Measurements from ENCODE around the gene PEF1.
"Not testable (repeated sequence)": the region's sequence is repeated elsewhere in the genome, so short reads cannot be mapped to it uniquely, and the experiment has no call there.

PEF1 gene

DNA sequence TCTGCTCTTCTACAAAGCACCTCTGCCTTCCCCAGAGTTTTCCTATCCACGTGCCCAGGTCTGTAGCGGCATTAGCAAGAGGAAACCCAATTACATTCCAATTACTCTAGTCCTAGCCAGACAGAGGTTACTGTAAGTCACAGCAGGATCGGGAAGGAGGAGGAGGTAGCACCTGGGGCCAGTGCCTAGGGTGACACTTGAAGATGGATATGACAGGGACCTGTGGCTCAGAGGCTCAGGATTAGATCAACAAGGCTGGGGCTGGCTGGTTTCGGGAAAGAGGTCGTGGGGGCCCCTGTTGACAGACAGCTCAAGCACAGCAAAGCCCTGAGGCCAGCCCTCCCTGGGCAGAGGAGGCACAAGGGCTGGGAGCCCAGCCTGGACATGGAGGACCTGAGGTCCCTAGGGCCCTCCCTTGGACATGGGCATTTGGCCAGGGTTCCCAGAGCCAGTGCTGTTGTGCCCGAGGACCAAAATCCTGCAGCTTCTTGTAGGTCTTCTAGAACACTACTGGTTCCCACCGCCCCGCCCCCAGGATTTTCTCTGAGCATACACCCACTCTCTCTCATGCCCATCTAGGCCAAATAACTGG, 30.2 kb downstream of the PEF1 start:
- DNase-seq (ENCODE audit: low read depth, low spot score): no peak

DNA sequence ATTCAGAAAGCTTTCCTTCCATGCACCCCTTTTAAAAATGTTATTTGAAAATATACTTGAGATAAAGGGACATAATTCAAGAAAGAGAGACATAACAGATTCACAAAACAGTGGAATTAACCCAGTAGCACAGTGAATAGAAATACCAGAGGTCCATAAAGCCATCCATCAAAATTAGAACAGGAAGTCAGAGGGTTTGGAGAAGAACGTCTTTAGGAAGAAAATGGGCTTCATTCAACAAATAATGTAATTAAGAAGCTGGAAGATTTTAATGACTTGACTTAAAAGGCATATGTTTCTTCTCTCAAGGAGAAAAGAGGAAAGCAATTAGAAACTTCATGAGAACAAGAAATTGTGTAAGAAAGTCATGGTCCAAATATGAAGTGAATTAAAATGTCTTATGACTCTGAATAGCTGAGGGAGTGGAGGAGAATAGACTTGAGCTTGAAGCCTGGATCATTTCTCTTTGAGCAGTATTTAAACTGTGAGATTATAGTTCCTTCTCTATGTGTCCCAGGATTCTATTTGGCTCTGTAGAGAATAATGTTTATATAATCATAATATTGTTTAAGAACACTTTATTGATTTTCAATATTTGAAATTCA, 35.1 kb downstream of the PEF1 start:
- DNase-seq (ENCODE audit: low read depth, low spot score): no peak

DNA sequence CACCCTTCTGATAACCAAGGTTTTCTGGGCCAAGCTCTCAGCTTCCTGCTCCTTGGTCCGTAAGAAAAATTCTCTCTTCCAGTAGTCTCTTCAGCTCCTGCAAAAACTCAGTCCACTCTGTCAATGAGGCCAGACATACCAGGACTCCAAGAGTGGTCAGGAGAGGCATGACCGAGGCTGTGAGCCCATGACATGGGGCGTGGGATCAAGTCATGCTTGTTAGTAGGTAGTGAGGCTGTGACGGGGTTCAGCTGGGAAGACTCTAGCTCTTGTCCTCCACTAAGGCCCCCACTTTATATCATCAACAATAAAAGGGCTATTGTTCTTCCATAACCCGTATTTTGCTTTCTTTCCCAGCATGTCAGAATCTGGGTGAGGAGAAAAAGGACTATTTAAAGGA, 37.3 kb downstream of the PEF1 start:
- DNase-seq (ENCODE audit: low read depth, low spot score): no peak

DNA sequence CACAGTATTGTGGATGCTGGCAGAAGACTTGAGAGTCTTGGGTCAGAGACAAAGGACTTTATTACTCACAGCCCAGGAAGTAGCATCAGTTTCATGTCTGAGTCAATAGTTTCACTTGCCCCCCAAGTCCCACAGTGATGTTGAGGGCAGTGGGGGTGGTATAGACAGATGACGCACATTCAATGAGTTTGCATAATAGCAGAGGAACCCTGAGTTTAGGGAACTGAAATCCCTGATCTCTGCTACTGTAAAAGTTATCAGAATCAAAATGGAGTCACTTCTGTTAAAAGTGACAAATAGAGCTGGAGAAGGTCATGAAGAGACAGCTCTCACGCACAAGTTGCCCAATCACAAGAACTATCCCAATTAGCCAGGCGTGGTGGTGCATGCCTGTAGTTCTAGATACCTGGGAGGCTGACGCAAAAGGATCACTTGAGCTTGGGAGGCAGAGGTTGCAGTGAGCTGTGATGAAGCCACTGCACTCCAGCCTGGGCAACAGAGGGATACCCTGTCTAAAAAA, 38.7 kb downstream of the PEF1 start:
- DNase-seq (ENCODE audit: low read depth, low spot score): no peak

DNA sequence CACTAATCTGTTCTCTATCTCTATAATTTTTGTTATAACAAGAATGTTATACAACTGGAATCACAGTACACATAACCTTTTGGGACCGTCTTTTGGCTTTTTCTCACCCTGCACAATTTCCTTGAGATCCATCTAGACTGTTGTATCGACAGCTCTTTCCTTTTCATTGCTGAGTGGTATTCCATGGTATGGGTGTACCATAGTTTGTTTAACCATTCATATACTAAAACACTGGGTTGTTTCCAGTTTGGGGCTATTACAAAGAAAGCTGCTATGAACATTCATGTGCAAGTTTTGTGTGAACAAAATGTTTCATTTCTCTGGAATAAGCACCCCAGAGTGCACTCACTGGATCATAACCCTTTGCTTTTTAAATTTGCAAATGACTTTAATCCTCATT, 42.6 kb downstream of the PEF1 start:
- DNase-seq (ENCODE audit: low read depth, low spot score): no peak

DNA sequence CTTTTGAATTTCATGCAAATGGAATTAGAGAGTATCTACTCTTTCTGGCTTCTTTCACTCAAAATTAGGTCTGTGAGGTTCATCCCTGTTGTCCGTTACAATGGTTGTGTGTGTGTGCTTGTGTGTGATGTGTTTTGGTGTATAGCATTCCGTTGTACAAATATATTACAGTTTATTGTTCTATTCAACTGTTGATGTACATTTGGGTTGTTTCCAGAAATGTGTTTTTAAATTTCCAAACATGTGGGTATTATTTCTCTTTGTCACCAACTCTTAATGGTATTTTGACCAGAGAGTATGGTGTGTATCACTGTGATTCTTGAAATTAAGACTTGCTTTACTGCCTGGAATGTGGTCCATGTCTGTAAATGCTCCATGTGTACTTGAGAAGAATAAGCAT, 44.0 kb downstream of the PEF1 start:
- DNase-seq (ENCODE audit: low read depth, low spot score): no peak

DNA sequence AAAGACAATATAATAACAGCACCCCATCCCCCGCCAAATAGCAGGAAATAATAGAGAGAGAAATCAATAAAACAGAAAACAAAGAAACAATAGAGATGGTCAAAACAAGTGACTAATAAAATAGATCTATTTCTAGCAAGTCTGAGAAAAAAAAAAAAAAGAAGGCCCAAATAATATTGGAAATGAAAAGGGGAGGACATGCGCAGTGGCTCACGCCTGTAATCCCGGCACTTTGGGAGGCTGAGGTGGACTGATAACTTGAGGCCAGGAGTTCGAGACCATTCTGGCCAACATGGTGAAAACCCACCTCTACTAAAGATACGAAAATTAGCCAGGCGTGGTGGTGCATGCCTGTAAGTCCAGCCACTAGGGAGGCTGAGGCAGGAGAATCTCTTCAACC, 45.7 kb downstream of the PEF1 start:
- no peak for DNase-seq (ENCODE audit: low read depth, low spot score)

DNA sequence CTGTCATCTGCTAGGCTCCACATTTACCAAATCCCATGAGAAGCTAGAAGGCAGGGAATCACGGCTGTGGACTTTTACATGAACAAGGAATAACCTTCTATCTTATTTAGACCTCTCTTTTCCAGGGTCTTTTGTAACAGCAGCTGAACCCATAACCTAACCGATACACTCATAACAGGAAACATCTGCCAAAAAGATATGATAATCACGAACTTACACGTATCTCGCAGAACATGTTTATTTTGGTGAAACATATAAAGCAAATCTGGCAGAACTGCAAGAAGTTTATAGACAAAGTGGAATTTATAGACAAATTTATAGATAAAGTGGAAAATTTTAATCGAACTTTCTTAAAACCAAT, 48.0 kb downstream of the PEF1 start:
- DNase-seq (ENCODE audit: low read depth, low spot score): no peak

DNA sequence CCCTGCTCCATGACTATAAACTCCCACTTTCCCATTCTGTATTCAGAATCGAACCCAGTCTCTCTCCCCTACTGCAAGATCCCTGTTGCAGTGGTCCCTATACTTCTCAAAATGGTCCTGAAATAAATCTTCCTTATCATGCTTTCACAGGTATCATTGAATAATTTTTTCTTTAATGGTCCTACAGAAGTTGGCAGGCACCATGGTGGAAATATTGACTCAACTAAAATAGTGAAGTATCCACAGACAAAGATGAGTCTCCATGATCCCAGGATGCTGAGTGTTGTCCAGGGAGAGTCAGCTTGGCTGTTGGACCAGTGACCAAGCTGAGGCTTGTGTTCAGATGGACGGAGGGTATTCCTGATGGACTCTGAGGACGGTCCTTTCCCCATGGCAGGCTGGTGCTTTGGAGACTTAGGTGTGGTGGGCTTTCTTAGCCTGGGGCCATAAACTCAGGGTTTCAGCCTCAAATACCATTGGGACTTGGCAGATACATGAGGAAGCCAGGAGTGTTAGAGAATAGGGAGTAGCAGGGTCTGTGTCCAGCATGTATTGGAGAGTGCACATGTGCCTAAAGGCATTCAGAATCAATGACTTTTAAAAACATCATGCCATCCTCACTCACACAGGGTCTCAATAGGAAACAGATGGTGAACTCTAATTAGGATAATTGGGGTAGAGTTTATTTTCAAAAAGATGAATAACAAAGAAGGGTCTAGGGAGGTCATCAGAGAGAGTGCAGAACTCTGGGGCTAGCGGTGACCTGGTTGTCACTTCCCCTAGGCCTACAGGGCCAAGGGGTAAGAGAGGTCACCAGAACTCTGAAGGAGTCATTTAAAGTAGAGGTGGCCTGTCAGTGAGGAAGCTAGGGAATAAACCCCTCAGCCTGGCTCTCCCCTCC, 48.6 kb downstream of the PEF1 start:
- DNase-seq (ENCODE audit: low read depth, low spot score): no peak

DNA sequence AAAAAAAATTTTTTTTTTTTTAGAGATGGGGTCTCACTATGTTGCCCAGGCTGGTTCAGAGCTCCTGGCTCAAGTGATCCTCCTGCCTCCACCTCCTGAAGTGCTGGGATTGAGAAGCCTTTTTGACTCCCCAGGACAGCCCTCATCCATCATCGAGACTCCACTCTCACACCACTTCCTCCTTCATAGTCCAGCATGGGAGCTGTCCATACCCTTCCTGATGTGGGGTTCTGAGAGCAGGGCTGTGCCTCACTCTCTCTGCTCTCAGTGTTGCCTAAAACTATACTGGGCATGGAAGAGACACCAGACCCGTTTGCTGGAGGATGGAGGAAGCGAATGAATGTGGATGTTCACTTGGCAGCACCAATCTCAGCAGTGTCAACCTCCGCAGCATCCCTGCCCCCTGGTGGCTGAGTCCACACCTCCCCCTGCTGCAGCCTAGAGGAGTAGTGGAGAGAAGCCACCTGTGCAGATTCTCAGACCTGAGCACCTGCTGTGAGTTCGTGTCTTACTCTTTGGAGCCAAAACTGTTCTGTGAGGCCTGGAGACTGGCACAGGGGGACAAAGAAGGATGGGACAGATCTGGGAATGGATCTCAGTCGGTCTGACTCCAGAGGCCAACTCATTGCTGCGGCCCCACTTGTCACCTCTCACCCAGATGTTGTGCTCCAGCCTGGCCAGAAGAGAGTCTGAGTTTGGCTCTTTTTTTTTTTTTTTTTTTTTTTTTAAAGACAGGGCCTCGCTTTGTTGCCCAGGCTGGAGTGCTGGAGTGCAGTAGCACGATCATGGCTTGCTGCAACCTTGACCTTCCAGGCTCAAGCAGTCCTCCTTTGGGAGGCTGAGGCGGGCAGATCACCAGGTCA, 50.7 kb downstream of the PEF1 start:
- DNase-seq (ENCODE audit: low read depth, low spot score): peak; percentile 80

DNA sequence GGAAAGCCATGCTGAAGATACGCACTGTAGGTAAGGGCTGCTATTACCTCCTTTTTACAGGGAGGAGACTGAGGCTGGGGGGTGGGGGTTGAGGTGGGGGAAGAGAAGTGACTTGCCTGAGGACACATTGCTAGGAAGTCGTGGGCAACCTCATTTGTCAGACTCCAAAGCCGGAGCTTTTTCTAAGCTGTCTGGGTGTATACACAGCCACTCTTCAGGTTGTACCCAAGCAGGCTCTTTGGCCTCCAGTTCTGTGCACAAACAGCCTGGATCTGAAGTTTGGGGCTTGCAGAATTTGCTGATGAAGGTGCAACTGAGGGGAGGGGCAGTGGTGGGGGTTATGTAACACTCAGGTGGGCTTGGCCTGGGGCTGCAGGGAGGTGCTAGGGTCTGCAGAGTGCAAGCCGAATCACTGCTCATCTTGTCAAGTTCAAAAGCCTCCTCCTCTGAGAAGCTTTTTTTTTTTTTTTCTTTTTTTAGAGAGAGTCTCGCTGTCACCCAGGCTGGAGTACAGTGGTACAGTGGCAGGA, 51.5 kb downstream of the PEF1 start:
- DNase-seq (ENCODE audit: low read depth, low spot score): no peak

DNA sequence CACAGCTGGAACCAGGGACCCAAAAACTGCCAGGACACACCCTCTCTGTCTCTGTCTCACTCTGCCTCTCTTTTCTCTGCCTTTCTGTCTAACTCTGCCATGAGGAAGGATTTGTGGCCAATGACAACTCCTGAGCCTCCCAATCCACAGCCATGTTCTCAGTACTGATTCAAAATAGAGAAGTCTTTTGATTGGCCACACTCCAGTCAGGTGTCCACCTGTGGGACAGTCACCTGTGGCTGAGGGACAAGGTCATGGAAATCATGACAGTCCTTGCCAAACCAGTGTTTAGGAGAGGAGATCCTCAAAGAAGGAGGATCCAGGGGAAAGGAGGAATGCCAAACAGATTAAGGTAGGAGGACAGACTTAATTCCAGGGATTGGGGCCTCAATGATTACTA, 52.5 kb downstream of the PEF1 start:
- DNase-seq (ENCODE audit: low read depth, low spot score): no peak

DNA sequence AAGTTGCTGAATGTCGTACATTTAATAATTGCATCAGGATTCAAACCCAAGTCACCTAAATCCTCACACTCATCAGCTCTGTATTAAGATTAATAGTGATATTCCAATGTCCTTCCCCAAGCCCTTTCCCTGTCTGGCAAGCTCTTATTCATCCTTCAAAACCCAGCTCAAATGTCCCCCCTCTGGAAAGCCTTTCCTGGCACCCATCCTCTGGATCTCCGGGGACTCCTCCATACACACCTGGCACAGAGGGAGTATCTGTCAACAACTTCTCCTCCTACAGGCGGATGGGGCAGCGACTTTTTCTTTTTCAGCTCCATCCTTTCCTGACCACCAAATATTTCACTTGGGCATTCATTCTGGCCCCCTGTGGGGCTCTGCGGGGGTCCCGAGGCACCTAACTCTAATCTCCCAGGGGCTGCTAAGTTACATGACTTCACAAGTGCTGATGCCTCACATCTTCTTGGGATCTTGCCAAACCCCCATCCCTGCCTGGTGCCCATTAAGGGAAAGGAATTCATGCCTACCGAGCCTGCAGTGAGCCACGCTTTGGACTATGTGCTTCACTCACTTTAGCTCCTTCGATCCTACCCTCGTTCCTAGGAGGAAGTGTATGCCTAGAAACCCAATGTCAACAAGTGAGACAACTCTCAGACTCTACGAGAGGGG, 53.1 kb downstream of the PEF1 start:
- peak; percentile 86 for DNase-seq (ENCODE audit: low read depth, low spot score)

DNA sequence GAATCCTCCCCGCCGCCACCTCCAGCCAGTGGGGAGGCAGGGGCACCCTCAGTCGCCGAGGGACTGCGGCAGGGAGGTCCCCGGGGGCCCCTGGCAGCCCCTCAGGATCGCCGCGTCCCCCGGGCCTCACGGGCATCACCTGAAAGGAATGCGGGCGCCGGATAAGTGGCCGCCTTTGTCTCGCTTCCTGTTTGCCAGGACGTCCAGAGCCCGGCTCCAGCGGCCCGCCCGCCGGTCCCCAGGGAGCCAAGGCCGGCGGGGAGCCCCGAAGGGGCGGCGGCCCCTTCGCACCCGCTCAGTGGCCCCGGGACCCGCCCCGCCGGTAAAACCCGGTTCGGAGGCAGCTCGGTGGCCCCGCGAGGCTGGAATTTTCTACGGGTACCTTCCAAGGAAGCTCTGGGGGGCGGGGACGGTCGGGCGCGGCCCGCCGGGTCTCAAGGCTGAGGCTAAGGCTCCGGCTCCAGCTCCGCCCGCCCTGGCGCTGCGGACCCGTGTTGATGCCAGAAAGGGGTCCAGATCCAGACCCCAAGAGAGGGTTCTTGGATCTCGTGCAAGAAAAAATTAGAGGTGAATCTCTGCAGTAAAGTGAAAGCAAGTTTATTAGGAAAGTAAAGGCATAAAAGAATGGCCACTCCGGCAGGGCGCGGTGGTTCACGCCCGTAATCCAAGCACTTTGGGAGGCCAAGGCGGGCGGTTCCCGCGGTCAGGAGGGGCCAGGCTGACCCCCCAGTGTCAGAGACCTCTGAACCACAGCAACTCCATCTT, 55.7 kb downstream of the PEF1 start:
- peak; percentile 56 for DNase-seq (ENCODE audit: low read depth, low spot score)

DNA sequence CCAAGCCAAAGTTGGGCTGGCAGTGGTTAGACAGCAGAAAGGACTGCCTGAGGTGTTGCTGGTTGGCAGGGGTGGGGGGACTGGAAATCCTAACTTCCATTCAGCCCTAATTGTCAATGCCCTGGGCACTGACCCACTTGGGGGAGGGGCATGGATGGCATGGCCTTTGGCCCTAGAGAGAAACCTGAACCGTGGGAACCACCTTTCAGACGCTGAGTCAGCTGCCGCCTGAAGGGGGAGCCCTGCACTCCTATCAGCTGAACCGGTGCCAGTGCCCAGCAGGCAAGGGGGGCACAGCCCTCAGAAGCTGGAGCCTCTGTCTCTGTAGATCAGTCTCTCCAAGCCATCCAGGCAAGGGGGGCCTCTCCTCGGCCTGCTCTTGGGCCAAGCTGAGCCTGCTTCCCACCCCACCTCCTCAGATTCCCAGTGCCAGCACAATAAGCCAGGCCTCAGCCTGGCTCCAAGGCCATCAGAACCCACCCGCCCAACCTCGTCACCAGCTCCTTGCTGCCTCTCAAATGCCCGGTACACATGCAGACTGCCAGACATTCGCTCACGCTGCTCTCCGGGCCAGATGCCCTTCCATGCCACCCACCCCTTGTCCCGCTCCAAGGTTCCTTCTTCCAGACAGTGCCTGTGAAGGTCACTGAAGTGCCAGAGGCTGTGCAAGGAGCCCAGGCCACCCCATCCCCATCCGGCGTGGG, 56.8 kb downstream of the PEF1 start:
- peak; percentile 74 for DNase-seq (ENCODE audit: low read depth, low spot score)

DNA sequence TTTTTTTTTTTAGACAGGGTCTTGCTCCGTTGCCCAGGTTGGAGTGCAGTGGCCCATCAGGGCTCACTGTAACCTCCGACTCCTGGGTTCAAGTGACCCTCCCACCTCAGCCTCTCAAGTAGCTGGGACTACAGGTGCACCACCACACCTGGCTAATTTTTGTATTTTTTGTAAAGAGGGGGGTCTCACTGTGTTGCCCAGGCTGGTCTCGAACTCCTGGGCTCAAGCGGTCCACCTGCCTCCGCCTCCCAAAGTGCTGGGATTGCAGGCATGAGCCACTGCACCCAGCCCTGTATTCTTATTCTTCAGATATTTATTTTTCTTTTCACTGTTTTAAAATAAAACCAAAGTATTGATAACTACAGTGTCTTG, 57.4 kb downstream of the PEF1 start:
- not testable (repeated sequence) for DNase-seq (ENCODE audit: low read depth, low spot score)

DNA sequence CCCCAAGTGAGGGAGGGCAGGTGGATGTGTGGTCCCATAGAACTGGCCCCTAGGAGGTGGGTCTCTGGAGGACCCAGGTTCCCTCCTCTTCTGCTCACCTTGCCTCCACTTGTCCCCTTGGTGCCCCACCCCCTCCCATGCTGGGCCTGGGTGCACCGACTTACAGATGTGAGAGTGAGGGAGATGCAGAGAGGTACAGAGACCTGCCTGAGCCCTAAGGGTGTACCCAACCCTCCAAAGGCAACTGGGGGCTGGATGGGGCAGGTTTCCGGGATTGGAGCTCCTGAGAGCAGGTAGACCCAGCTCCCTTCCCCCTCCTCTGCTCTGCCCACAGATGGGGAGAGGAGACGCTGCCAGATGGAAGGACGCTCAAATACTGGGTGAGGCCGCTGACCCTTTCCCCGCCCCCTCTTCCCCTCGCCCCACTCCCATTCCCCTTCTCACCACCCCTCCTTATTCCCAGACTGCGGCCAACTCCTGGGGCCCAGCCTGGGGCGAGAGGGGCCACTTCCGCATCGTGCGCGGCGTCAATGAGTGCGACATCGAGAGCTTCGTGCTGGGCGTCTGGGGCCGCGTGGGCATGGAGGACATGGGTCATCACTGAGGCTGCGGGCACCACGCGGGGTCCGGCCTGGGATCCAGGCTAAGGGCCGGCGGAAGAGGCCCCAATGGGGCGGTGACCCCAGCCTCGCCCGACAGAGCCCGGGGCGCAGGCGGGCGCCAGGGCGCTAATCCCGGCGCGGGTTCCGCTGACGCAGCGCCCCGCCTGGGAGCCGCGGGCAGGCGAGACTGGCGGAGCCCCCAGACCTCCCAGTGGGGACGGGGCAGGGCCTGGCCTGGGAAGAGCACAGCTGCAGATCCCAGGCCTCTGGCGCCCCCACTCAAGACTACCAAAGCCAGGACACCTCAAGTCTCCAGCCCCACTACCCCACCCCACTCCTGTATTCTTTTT, 58.0 kb downstream of the PEF1 start:
- no peak for DNase-seq (ENCODE audit: low read depth, low spot score)

DNA sequence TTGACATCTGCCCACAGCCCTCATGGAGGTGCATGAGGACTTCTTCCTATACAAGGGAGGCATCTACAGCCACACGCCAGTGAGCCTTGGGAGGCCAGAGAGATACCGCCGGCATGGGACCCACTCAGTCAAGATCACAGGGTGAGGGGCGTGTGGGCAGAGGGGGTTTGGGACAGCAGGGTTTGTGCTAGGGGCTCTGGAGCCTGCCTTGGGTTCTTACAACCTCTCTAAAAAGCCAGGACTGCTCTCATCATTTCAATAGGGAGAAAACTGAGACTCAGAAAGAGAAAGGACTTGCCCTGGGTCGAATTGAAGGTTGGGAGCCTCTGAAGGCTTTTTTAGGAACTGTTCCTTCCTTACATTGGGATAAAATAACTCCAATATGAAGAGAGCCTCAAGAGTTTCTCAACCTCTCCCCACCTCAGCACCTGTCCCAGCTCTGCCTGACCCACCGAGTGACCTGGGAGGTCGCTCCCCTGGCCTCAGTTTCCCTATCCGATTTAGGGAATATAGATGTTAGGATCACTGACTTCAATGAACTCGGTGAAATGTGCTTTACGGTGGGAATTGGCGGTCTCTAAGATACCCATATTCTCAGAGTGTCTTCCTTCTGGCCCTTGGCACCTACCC, 58.8 kb downstream of the PEF1 start:
- no peak for DNase-seq (ENCODE audit: low read depth, low spot score)
